WERI-Rb-1 (cell line): ENCODE measurements around the gene TRIO.

Experiments used
- DNase-seq: peaks from one replicate; pipeline ENCODE4 v3.0.0-alpha.2; 2020
- H3K27ac ChIP-seq: fragments of 250-450 bp; sonication (Bioruptor Pico); 2 replicates; pipeline ENCODE4 v1.5.1; 2020; ENCODE audit warnings: mild to moderate bottlenecking, moderate library complexity
- H3K27me3 ChIP-seq: fragments of 250-450 bp; sonication (Bioruptor Pico); 2 replicates; pipeline ENCODE4 v1.5.1; 2021; ENCODE audit warnings: mild to moderate bottlenecking, low read depth, moderate library complexity; ENCODE audit not compliant: insufficient read depth, severe bottlenecking
- H3K36me3 ChIP-seq: fragments of 250-450 bp; sonication (Bioruptor Pico); 2 replicates; pipeline ENCODE4 v1.5.1; 2020; ENCODE audit warnings: mild to moderate bottlenecking, moderate library complexity
- H3K4me3 ChIP-seq: 2 replicates; pipeline ENCODE4 v1.5.1; 2011; ENCODE audit warnings: low read depth, mild to moderate bottlenecking, control low read depth, low read length
- H3K9me3 ChIP-seq: fragments of 250-450 bp; sonication (Bioruptor Pico); 2 replicates; pipeline ENCODE4 v1.5.1; 2021; ENCODE audit warnings: mild to moderate bottlenecking, moderate library complexity; ENCODE audit not compliant: severe bottlenecking
- CTCF ChIP-seq: IDR thresholded peaks from 2 replicates; pipeline ENCODE4 v1.5.1; 2011; ENCODE audit warnings: low read depth, mild to moderate bottlenecking, control low read depth, inconsistent platforms, low read length

Gene TRIO

GRCh38 chr5:14460844-14461398 is 317.8 kb downstream of the TRIO start:
- DNase-seq = no peak
- Histone ChIP-seq H3K4me3 (no peak overlapping the region), H3K9me3 (no peaks in the 10 kb centered on the region), H3K27ac (no peak overlapping the region), H3K36me3 (peaks cover 14% of the 10 kb centered on the region), H3K27me3 (no peaks in the 10 kb centered on the region)
- no peak for TF ChIP-seq CTCF

GRCh38 chr5:14462681-14463080 is 319.5 kb downstream of the TRIO start:
- no peak for TF ChIP-seq CTCF
- peaks cover 22% of the 10 kb centered on the region for H3K36me3 ChIP-seq
- no peaks in the 10 kb centered on the region for H3K9me3 ChIP-seq
- no peaks in the 10 kb centered on the region for H3K27me3 ChIP-seq
- no peak for DNase-seq
- H3K27ac ChIP-seq = no peak overlapping the region
- no peak overlapping the region for H3K4me3 ChIP-seq

- H3K4me3 ChIP-seq = no peak overlapping the region
- DNase-seq = peak; percentile 62
- H3K9me3 ChIP-seq = no peaks in the 10 kb centered on the region
- H3K27me3 ChIP-seq = no peaks in the 10 kb centered on the region
- H3K27ac ChIP-seq = 0 out of 2 replicates have a peak overlapping the region, but pooled peaks have one; percentile 2
- H3K36me3 ChIP-seq = peaks cover 22% of the 10 kb centered on the region
- no peak for TF ChIP-seq CTCF
Observed at GRCh38 chr5:14463629-14464028, 320.5 kb downstream of the TRIO start.

GRCh38 chr5:14464096-14464495 is 321.0 kb downstream of the TRIO start:
- Histone ChIP-seq H3K27ac (0 out of 2 replicates have a peak overlapping the region, but pooled peaks have one; percentile 2), H3K27me3 (no peaks in the 10 kb centered on the region), H3K9me3 (no peaks in the 10 kb centered on the region), H3K4me3 (no peak overlapping the region), H3K36me3 (peaks cover 22% of the 10 kb centered on the region)
- DNase-seq = no peak
- no peak for TF ChIP-seq CTCF

GRCh38 chr5:14464671-14465070 is 321.5 kb downstream of the TRIO start:
- Histone ChIP-seq H3K4me3 (no peak overlapping the region), H3K36me3 (peaks cover 22% of the 10 kb centered on the region), H3K27me3 (no peaks in the 10 kb centered on the region), H3K9me3 (no peaks in the 10 kb centered on the region), H3K27ac (no peak overlapping the region)
- DNase-seq = no peak
- TF ChIP-seq CTCF = no peak

- no peak for TF ChIP-seq CTCF
- no peak for DNase-seq
Observed at GRCh38 chr5:14465116-14465515, 322.0 kb downstream of the TRIO start.

More at GRCh38 chr5:14465116-14465515, 322.0 kb downstream of the TRIO start:
- Histone ChIP-seq H3K4me3 (no peak overlapping the region), H3K27ac (no peak overlapping the region), H3K9me3 (no peaks in the 10 kb centered on the region), H3K27me3 (no peaks in the 10 kb centered on the region), H3K36me3 (peaks cover 22% of the 10 kb centered on the region)
